GM21390 (cell line): ENCODE measurements around the gene HEPHL1.
"Not testable (repeated sequence)": the region's sequence is repeated elsewhere in the genome, so short reads cannot be mapped to it uniquely, and the experiment has no call there.

Source experiments
- ATAC-seq: cut with Tn5 transposase; IDR thresholded peaks from one replicate; pipeline ENCODE4 v1.9.1; 2021; ENCODE audit not compliant: unreplicated experiment

The HEPHL1 gene

DNA sequence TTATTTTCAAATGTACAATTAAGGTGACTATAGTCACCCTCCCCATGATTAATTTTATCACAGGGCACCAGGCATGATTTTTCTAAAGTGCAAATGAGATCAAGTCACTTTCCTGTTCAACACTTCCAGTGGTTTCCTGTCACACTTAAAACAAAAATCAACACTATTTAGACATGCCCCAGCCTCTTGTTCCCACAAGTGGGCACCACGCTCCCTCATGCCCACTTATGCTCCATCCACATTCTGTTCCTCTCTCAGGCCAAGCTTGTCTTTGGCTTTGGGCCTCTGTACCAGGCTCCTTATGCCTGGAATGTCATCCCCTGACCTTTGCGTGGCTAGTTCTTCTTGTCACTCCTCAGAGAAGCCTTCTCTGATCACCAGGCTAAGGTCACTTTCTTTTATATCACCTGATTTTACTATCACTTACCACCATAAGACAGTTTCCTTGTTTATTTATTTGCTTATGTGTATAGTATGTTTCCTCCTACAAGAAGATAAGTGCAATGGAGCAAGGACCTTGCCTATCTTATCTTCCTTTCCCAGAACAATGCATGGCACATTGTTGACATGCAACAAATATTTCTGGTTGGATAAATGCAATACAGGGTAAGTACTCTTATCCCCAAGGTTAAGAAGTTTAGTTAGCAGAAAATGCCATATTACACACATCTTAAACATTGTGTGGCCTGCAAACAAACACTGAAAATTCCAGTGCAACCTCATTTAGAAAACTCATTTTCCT is 56.6 kb downstream of the HEPHL1 start:
- ATAC-seq = no peak

DNA sequence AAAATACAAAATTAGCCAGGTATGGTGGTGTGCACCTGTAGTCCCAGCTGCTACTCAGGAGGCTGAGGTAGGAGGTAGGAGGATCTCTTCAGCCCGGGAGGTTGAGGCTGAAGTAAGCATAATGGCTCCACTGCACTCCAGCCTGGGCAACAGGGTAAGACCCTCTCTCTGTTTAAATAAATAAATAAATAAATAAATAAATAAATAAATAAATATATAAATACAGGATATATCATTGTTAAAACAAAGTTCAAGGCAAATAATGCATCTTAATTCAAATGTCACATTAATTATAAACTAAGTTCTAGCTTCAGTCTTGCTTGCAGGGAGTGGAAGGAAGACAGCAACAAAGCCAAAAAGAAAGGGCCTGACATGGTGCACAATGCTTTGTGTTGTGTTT is 63.0 kb downstream of the HEPHL1 start:
- no peak for ATAC-seq

GRCh38 chr11:94088906-94089305 is 67.8 kb downstream of the HEPHL1 start:
- ATAC-seq = no peak

GRCh38 chr11:94089341-94089740 is 68.2 kb downstream of the HEPHL1 start:
- ATAC-seq = no peak

DNA sequence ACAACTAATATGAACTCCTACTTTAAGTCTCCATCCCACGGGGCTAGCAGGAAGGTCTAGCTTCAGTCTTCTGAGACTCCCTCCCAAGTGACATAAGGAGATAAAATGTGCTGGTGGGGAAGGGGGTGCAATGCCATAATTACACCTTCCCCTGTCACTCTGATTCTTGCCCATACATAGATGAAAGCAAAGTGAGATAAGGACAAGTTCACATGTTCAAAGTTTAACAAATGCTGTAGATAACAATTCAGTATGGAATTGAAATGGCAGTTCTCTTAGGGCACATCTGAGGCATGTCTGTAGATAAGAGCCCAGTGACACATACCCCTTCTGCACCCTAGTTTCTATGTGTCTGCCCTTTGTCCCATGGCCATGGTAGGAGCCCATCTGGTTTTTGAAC is 69.2 kb downstream of the HEPHL1 start:
- ATAC-seq = no peak

- ATAC-seq = no peak
These were observed 69.9 kb downstream of the HEPHL1 start for GRCh38 chr11:94091091-94091490.

GRCh38 chr11:94100253-94100652 is 79.1 kb downstream of the HEPHL1 start:
- no peak for ATAC-seq

DNA sequence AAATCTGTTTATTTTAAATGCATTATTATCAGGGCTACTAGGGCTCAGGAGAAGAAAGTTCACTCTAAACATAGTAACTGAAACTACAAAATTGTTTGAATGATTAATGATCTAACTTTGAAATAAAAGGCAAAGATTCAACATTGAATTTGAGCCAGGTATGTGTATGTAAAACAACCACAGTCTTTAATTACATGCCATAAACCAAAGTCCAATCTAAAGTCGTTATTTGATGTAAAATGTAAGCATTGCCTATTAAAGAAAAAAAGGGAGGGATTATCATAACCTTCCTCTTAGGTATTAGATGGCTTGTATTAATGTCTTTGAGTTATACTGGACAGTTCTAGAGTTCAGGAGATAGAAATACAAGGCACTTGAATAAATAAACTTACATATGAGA is 82.3 kb downstream of the HEPHL1 start:
- ATAC-seq = no peak

DNA sequence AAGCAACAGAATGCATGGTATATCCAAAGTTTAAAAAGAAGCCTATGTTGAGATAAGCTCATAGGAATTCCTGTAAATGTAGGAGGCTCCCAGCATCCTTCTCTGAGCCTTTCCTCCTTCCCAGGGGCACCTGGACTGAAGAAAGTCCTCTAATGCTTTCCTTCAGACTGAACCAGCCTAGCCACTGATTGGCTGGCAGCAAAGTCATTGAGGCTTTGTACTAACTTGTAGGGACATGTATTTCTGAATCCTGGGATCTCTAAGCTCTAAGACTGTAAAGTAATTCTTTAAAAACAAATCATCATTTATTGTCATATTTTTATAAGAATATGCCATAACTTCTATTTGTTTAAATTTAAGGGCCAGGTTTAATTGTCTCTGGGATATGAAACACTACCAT is 83.6 kb downstream of the HEPHL1 start:
- ATAC-seq = no peak

GRCh38 chr11:94106716-94107115 is 85.6 kb downstream of the HEPHL1 start:
- no peak for ATAC-seq

GRCh38 chr11:94107363-94107762 is 86.2 kb downstream of the HEPHL1 start:
- no peak for ATAC-seq

DNA sequence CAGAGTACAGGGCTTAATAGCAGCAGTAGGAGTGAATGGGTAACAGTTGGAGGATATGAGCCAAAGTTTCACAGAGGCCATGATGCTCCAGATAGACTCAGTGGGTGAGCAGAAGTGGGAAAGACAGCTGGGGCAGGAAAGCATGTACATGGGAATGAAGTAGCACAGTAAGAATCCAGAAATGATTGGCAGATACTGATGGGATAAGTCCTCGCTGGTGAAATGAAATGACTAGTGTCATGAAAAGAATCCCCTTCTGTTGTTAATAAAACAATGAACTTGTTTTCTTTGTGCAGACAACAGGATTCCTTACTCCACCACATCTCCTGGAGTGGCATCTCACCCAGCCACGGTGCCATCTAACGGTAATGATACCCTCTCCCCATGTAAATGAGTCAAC is 90.1 kb downstream of the HEPHL1 start:
- no peak for ATAC-seq

DNA sequence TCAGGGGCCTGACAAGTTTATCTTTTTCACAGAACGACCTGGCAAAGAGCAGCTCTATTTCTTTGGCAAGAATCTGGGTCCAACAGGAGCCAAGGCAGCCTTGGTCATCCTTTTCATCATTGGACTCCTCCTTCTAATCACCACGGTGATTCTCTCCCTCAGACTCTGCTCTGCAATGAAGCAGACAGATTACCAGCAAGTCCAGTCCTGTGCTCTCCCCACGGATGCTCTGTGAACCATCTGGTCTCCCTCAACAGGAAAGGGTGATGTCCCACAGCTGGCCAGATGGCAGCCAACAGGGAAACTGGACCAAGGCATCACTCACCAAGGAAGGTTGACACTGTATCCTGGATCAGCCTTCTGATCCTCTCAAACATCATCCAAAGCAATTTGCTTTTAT is 90.5 kb downstream of the HEPHL1 start:
- no peak for ATAC-seq

DNA sequence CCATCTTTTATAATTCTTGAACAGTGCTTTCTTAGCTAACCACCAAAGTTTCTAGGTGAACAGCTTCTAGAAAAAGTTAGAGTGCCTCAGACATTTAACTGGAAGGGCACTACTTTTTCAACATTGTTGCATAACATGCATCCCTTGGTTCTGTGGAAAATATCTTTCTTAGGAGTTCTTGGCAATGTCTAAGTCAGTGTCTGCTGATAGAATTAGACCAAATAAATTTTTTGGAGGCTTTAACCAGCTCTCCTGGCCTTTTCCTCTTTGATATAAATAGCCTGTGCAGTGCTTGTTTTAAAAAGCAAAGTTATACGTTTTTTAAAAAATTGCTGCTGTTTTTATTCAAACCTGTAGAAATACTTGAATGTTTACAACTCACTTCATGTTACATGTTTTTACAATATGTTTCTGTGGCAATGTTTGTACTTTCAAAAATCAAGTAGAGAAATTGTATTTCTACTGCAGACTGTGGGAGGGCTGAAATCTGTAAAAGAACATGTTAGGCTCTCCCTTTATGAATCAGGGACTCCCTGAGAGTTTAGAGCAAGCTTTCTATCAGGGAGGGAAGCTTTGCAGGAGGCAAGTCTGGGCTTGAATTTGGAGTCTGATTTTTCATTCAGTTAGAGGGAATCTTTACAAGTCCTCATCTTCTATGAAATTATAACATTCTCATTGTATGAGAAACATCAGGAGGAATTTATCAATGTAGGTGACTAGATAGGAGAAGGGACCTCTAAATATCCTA is 91.2 kb downstream of the HEPHL1 start:
- no peak for ATAC-seq

DNA sequence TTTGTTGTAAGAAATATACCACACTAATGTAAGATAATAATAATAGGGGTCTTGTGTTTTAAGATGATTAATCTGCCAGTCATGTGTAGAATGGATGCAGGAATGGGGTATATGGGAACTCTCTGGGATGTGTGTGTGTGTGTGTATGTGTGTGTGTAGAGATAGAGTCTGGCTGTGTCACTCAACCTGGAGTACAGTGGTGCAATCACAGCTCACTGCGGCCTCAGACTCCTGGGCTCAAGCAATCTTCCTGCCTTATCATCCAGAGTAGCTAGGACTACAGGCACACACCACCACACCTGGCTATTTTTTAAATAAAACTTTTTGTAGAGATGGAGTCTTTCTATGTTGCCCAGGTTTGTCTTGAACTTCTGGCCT is 96.0 kb downstream of the HEPHL1 start:
- no peak for ATAC-seq

DNA sequence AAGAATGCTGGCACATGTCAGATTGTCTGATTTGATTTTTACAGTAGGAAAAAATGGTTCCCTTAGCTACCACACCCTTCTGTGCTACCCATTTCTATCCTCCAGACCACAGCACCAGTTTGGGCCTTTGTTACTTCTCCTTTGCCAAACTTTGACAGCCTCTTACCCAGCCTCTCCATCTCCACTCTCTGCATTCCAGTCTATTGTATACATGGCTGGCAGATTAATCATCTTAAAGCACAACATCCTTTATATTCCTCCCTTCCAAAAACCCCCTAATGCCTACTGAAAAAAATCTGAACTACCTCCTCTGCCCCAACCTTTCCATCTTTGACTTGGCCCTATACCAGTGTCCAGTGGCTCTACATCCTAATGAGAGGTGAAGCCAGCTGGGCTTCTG is 96.7 kb downstream of the HEPHL1 start:
- ATAC-seq = no peak

DNA sequence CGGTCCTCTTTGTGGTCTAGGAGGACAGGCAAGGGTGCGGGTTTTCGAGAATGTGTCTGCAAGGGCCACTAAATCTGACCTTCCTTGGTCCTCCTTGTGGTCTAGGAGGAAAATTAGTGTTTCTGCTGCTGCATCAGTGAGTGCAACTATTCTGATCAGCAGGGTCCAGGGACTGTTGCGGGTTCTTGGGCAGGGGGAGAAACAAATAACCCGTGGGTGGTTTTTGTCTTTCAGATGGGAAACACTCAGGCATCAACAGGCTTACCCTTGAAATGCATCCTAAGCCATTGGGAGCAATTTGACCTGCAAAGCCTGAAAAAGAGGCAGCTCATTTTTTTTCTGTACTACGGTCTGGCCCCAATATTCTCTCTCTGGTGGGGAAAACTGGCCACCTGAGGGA is 98.5 kb downstream of the HEPHL1 start:
- not testable (repeated sequence) for ATAC-seq

DNA sequence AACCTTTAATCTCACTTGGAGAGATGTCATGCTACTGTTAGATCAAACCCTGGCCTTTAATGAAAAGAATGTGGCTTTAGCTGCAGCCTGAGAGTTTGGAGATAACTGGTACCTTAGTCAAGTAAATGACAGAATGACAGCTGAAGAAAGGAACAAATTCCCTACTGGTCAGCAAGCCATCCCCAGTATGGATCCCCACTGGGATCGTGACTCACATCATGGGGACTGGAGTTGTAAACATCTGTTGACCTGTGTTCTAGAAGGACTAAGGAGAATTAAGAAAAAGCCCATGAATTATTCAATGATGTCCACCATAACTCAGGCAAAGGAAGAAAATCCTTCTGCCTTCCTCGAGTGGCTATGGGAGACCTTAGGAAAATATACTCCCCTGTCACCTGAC is 99.4 kb downstream of the HEPHL1 start:
- ATAC-seq = not testable (repeated sequence)

GRCh38 chr11:94120946-94121345 is 99.8 kb downstream of the HEPHL1 start:
- ATAC-seq = no peak

DNA sequence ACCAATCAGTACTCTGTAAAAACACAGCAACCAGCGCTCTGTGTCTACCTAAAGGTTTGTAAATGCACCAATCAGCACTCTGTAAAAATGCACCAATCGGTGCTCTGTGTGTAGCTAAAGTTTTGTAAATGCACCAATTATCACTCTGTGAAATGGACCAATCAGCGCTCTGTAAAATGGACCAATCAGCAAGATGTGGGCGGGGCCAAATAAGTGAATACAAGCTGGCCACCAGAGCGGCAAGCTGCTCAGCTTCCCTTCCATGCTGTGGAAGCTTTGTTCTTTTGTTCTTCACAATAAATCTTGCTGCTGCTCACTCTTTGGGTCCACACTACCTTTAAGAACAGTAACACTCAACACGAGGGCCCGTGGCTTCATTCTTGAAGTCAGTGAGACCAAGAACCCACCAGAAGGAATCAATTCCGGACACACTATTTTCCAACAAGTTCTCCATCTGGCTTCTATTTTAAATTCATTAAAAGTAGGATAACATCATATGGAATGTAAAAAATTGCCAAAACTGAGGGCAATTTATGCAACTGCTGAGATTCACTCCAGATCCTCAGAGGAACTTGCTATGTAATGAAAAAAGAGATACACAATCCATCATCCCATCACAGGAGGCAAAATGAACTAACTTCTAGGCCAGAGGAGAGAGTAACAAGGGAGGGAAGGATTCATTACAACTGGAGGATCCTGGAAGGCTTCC is 104.4 kb downstream of the HEPHL1 start:
- ATAC-seq = no peak

DNA sequence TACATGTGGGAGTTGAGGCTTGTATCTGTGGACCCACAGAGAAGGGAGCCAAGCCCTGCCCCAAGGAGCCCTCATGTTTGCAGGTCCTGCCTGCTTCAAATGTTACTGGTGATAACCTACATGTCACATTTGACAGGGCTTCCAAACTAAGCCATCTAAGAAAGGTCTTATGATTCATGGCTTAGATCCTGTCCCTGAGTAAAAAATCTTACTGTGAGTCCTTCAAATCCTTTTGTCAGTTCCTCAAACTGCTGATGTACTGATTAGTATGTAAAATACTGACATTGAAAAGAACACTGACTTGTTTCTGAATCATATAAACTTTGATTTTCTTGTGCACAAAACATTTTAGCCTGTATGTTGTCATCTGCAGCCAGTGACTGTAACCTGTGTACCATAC is 106.5 kb downstream of the HEPHL1 start:
- no peak for ATAC-seq

GRCh38 chr11:94128291-94128745 is 107.2 kb downstream of the HEPHL1 start:
- peak; percentile 27 for ATAC-seq
